Lower leg skin (tissue), 3 donors: Measurements from ENCODE around the gene NUCB1.

Experiments used
- POLR2A ChIP-seq, 2 donors: fragments of 450-650 bp; IDR thresholded peaks; one replicate each; pipeline ENCODE4 v1.6.1; 2016 to 2017; ENCODE audit warnings: antibody characterized with exemption in 2 of 2, mild to moderate bottlenecking in 1 of 2, moderate library complexity in 1 of 2
- TF ChIP-seq, protein P1 (sequence below), 3 donors: fragments of 450-650 bp; IDR thresholded peaks; one replicate each; pipeline ENCODE4 v1.5.1; 2016; ENCODE audit warnings: antibody characterized with exemption in 3 of 3, mild to moderate bottlenecking in 3 of 3, moderate library complexity in 2 of 3

DNA sequence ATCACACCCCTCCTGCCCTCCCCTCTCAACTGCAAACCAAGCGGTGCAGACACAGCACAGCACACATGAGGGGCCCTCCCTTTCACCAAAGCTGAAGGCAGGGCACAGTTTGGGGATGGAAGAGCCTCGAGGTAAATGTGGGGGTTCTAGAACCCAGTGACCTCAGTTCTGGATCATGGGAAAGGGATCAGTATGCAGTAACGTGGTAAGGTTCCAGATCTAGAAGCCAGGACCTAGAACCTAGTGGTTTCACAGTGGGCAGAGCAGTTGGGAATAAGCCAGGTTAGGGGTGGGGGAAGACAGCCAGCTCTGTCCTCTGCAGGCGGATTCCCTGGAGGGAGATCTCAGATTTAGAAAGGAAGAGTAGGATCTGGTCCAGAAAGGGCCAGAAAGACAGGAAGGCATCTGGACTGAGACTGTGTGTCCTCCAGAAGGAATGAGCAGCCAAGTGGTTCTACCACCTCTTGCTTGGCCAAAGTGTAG, 68.1 kb downstream of the NUCB1 start:
- no peak for TF ChIP-seq POLR2A (IDR thresholded peaks at IDR 0.05)
- TF ChIP-seq, protein P1, sequence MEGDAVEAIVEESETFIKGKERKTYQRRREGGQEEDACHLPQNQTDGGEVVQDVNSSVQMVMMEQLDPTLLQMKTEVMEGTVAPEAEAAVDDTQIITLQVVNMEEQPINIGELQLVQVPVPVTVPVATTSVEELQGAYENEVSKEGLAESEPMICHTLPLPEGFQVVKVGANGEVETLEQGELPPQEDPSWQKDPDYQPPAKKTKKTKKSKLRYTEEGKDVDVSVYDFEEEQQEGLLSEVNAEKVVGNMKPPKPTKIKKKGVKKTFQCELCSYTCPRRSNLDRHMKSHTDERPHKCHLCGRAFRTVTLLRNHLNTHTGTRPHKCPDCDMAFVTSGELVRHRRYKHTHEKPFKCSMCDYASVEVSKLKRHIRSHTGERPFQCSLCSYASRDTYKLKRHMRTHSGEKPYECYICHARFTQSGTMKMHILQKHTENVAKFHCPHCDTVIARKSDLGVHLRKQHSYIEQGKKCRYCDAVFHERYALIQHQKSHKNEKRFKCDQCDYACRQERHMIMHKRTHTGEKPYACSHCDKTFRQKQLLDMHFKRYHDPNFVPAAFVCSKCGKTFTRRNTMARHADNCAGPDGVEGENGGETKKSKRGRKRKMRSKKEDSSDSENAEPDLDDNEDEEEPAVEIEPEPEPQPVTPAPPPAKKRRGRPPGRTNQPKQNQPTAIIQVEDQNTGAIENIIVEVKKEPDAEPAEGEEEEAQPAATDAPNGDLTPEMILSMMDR (IDR thresholded peaks at IDR 0.05): no peak
